HG03039 (cell line): ENCODE measurements around the gene ARIH2.
"Not testable (repeated sequence)": the region's sequence is repeated elsewhere in the genome, so short reads cannot be mapped to it uniquely, and the experiment has no call there.

Source experiments
- ATAC-seq: cut with Tn5 transposase; IDR thresholded peaks from one replicate; pipeline ENCODE4 v1.9.1; 2021; ENCODE audit warnings: mild to moderate bottlenecking, moderate library complexity; ENCODE audit not compliant: unreplicated experiment

Gene ARIH2

GRCh38 chr3:48999085-48999858 lies 80.6 kb downstream of the ARIH2 start:
- ATAC-seq = no peak

DNA sequence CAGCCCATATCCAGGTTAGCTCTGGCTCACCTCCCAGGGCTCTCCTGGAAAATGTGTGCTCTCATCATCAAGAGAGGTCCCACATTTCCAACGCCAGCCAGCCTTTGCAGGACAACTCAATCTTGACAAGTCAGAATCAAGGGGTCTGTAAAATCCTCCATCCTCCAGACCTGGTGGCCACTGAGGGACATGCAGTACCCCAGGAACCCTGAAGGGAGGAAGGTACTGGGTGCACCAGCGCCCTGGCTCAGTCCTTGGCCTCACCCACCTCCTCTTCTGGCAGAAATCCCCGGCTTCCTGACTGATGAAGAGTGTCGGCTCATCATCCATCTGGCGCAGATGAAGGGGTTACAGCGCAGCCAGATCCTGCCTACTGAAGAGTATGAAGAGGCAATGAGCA lies 82.5 kb downstream of the ARIH2 start:
- no peak for ATAC-seq

DNA sequence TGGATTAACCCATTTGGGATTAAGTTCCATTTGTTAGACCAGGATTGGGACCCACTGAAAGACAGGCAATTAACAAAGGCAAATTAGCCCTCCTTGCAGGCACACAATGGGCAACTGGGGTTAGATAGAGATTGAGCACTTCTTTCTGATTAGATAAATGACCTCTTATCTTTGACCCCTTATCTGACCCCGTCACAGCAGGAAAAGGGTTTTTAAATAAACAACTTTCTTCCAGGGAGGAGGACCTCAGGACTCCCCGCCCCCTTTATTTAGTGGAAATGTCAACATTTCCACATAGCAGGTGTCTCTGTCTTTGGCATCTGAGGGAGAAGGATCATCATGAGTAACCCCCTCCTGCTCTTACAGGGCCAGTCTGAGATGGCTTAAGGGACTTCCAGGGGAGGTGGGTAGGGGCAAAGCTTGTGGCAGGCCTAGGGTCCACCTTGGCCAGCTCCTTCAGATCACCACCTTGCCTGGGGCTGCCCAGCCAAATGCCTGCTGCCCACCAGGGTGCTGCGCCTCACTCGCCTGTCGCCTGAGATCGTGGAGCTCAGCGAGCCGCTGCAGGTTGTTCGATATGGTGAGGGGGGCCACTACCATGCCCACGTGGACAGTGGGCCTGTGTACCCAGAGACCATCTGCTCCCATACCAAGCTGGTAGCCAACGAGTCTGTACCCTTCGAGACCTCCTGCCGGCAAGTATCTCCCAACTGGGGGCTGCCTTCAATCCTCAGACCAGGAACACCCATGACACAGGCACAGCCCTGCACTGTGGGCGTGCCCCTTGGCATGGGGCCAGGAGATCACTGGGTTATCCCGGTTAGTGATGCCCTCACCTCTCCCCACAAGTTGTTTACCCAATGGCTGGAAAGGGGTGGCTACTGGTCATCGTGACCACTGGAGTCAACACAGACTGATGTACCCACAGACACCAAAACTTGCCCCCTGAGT lies 86.0 kb downstream of the ARIH2 start:
- ATAC-seq = no peak

DNA sequence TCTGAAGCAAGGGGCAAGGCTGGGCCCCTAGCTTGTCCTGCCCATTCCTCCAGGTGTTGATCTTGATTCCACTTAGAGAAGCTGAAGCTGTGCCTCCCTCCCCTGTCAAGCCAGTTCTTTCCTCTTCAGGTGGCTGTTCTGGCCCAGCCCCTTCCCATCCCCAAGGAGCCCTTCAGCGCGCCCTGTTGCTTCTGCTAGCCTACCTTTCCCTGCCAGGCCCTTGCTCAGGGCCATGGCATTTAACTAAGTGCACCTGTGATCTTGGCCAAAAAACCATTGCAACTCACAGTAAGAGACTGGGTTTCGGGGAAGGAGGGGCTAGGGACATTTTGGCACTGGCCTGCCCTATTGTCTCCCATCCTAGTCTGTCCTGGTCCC lies 86.7 kb downstream of the ARIH2 start:
- no peak for ATAC-seq

- ATAC-seq = no peak
Observed at GRCh38 chr3:49005998-49006397, 87.4 kb downstream of the ARIH2 start.

- ATAC-seq = no peak
Observed at GRCh38 chr3:49006408-49007067, 87.9 kb downstream of the ARIH2 start.

- ATAC-seq = peak; percentile 76
Observed at GRCh38 chr3:49007068-49007770, 88.6 kb downstream of the ARIH2 start, which contains the start of gene WDR6. Gene WDR6 (plus strand): TSS chr3:49007391. CDS start chr3:49007432, 41 bp downstream.

DNA sequence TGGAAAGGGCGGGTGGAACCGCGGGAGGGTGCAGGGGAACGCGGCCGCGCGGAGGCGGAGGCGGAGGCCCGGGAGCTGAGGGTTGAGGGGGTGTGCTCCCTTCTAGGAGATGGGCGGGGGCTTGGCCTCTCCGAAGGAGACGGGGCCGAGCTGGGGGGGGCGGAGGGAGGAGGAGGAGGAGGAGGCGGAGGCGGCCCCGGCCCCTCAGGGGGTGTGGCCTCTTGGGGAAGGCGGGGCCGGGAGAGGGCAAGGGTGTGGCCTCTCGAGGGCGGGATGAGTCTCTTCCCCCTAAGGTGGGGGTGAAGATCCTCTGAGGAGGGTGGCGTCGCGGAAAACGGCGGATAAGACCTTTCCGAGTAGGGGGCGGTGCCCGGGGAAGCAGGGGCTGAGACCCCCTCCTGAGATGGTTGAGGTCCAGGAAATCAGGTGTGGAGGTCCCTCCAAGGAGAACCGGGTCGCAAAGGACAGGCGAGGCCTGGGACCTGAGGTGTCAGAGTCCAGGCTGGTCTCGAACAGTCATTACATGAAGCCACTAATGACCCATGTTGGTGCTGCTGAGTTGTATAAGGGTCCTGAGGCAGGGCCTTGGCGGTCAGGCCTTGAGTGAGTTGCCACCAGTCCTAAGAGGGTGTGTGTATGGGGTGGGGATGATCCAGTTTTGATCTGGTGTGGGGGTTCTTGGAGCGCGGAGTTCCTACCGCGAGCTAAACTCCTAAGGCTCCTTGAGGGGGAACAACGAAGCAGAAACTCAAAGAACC lies 89.3 kb downstream of the ARIH2 start:
- ATAC-seq = peak; percentile 39

GRCh38 chr3:49008627-49009026 lies 90.0 kb downstream of the ARIH2 start:
- ATAC-seq = not testable (repeated sequence)

DNA sequence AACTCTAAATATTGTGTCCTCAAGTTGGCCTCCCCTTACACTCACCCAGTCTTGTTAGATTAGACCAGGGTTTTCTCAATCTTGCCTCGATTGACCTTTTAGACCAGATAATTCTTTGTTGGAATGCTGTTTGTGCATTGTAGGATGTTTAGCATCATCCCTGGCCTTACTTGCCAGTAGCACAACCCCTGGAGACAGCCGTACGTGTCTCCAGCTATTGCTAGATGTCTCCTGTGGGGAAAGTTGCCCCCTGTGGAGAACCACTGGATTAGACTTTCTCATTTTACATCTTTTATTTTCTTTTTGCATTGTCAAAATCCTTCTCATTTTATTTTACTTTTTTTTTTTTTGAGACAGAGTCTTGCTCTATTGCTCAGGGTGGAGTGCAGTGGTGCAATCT lies 90.8 kb downstream of the ARIH2 start:
- no peak for ATAC-seq

DNA sequence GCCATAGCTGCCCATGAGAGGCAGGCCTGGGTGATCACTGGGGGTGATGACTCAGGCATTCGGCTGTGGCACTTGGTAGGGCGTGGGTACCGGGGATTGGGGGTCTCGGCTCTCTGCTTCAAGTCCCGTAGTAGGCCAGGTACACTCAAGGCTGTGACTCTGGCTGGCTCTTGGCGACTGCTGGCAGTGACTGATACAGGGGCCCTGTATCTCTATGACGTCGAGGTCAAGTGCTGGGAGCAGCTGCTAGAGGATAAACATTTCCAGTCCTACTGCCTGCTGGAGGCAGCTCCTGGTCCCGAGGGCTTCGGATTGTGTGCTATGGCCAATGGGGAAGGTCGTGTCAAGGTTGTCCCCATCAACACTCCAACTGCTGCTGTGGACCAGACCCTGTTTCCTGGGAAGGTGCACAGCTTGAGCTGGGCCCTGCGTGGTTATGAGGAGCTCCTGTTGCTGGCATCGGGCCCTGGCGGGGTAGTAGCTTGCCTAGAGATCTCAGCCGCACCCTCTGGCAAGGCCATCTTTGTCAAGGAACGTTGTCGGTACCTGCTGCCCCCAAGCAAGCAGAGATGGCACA lies 93.9 kb downstream of the ARIH2 start:
- ATAC-seq = no peak

- no peak for ATAC-seq
Observed at GRCh38 chr3:49013113-49013737, 94.6 kb downstream of the ARIH2 start.

DNA sequence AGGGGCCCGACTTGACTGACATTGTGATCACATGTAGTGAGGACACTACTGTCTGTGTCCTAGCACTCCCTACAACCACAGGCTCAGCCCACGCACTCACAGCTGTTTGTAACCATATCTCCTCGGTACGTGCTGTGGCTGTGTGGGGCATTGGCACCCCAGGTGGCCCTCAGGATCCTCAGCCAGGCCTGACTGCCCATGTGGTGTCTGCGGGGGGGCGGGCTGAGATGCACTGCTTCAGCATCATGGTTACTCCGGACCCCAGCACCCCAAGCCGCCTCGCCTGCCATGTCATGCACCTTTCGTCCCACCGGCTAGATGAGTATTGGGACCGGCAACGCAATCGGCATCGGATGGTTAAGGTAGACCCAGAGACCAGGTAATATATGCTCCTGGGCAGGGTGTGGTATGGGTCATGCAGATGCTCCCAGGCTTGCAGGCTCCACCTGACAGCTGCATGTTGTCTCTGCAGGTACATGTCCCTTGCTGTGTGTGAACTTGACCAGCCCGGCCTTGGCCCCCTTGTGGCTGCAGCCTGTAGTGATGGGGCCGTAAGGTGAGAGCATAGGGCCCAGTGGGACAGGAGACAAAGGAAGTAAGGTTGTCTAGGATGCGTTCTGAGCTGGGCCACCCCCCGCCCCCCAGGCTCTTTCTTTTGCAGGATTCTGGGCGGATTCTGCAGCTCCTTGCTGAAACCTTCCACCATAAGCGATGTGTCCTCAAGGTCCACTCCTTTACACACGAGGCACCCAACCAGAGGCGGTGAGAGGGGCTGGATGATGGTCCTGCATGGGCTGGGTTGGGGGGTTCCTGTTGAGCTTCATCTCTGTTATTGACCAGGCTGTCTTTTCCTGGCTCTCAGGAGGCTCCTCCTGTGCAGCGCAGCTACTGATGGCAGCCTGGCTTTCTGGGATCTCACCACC lies 95.4 kb downstream of the ARIH2 start:
- no peak for ATAC-seq

GRCh38 chr3:49015072-49015471 lies 96.4 kb downstream of the ARIH2 start:
- no peak for ATAC-seq

DNA sequence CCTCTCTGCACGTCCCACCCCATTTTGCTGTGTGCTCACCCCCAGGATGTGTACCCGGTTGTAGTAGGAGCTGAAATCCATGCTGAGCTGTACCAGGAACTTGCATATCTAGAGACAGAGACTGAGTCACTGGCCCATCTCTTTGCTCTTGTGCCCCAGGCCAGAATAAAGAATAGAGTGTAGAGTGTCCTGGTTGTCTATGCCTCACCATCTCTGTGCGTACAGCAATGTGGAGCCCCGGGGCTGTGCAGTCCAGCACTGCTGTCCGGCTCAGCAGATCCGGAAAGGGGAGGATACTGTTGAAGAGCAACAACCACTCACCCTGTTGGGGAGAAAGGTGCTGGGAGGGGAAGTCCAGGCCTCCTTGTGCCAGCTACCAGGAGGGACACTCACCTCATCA lies 97.1 kb downstream of the ARIH2 start:
- ATAC-seq = no peak

GRCh38 chr3:49016414-49017228 lies 98.0 kb downstream of the ARIH2 start:
- no peak for ATAC-seq

DNA sequence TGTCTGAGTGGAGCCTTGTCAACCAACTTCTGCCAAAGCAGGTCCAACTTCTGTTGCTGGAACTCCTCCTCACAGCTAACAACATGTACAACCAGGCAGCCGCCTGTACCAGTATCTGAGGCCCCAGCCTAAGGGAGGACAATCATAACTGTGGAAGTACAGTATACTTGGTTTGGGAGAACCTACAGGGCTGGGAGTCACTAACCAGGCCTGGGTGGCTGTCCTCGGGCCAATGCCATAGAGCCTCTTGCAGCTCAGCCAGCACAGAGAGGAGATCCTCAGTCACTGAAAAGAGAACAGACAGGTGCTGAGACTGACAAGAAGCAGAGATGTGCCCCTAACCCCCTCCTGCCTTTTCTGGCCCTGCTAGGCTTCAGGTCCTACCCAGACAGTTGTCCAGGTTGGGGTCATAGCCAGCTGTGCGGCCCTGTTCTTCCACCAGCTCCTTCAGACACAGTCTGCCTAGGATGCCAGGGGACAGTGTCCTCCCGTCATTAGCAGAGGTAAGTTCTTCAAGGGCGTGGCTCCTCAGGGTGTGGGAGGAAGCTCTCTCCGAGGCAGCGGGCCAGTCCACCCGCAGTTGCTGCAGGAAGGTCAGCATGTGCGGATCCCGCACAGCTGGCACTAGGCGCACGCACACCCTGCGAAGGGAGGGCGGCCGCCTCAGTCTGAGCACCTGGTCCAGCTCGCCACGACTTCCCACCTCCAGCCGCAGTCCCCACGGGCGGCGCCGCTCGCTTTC lies 98.8 kb downstream of the ARIH2 start:
- no peak for ATAC-seq
